GM06990 (cell line): ENCODE results near the gene SLC12A8.

Experiments
- DNase-seq: peaks from one replicate; pipeline ENCODE4 v3.0.0-alpha.2; 2011; ENCODE audit not compliant: insufficient read length; ENCODE audit errors: extremely low read depth
- H3K27me3 ChIP-seq: replicated peaks from 2 replicates; pipeline ENCODE4 v1.6.0; 2011; ENCODE audit warnings: low read length; ENCODE audit not compliant: control insufficient read depth, insufficient read depth
- H3K36me3 ChIP-seq: 2 replicates; pipeline ENCODE4 v1.5.1; 2011; ENCODE audit warnings: low read length; ENCODE audit not compliant: control insufficient read depth, insufficient read depth
- H3K4me3 ChIP-seq: replicated peaks from 2 replicates; pipeline ENCODE4 v1.5.1; 2011; ENCODE audit warnings: low read depth, mild to moderate bottlenecking, control low read depth, low read length
- TF ChIP-seq, protein P1 (sequence below): IDR thresholded peaks from 2 replicates; pipeline ENCODE4 v1.5.1; 2011; ENCODE audit warnings: low read length, control low read depth, mild to moderate bottlenecking, inconsistent platforms; ENCODE audit not compliant: insufficient read depth, poor library complexity, severe bottlenecking

The SLC12A8 gene

GRCh38 chr3:125165189-125165947 is 47.2 kb downstream of the SLC12A8 start:
- H3K27me3 ChIP-seq = no peaks in the 10 kb centered on the region
- H3K36me3 ChIP-seq = no peaks in the 10 kb centered on the region
- no peak for DNase-seq
- no peak overlapping the region for H3K4me3 ChIP-seq
- TF ChIP-seq, protein P1, sequence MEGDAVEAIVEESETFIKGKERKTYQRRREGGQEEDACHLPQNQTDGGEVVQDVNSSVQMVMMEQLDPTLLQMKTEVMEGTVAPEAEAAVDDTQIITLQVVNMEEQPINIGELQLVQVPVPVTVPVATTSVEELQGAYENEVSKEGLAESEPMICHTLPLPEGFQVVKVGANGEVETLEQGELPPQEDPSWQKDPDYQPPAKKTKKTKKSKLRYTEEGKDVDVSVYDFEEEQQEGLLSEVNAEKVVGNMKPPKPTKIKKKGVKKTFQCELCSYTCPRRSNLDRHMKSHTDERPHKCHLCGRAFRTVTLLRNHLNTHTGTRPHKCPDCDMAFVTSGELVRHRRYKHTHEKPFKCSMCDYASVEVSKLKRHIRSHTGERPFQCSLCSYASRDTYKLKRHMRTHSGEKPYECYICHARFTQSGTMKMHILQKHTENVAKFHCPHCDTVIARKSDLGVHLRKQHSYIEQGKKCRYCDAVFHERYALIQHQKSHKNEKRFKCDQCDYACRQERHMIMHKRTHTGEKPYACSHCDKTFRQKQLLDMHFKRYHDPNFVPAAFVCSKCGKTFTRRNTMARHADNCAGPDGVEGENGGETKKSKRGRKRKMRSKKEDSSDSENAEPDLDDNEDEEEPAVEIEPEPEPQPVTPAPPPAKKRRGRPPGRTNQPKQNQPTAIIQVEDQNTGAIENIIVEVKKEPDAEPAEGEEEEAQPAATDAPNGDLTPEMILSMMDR = peak; percentile 57

GRCh38 chr3:125163739-125164601 is 48.6 kb downstream of the SLC12A8 start:
- Histone ChIP-seq H3K36me3 (no peaks in the 10 kb centered on the region), H3K27me3 (no peaks in the 10 kb centered on the region), H3K4me3 (no peak overlapping the region)
- TF ChIP-seq, protein P1 = peak; percentile 28
- no peak for DNase-seq

DNA sequence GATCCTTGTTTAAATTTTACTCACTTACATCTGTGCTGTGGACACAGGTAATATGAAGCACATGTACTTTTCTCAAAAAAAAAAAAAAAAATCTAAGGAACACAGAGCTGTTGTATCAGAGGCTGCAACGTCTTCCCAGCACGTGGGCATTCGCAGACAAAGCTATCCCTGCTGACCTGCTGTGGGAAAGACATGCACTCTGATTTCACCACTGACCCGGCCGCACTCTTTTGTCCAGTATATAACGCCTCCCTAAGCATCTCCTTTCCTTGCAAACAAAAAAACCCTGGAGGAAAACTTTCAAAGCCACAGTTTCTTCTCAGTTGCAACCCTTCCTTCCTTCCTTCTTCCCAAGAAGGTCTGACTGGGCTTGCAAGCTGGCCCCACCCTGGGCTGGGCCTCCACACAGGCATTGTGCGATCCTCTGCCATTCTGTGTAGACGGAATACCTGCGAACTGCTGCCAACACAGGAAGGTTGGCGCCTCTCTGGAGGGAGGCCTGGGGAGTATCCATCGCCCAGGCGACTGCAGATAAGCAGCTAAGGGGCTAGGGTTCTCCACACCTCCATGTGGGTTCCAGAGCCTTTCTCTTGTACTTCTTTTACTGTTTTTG is 50.8 kb downstream of the SLC12A8 start:
- no peak for DNase-seq

GRCh38 chr3:125160606-125161371 is 51.8 kb downstream of the SLC12A8 start:
- H3K4me3 ChIP-seq = no peak overlapping the region
- no peak for DNase-seq
- TF ChIP-seq, protein P1 = no peak
- H3K36me3 ChIP-seq = no peaks in the 10 kb centered on the region
- H3K27me3 ChIP-seq = no peaks in the 10 kb centered on the region

More for the DNA sequence above, 50.8 kb downstream of the SLC12A8 start:
- Histone ChIP-seq H3K27me3 (no peaks in the 10 kb centered on the region), H3K36me3 (no peaks in the 10 kb centered on the region), H3K4me3 (no peak overlapping the region)
- TF ChIP-seq, protein P1 = no peak

DNA sequence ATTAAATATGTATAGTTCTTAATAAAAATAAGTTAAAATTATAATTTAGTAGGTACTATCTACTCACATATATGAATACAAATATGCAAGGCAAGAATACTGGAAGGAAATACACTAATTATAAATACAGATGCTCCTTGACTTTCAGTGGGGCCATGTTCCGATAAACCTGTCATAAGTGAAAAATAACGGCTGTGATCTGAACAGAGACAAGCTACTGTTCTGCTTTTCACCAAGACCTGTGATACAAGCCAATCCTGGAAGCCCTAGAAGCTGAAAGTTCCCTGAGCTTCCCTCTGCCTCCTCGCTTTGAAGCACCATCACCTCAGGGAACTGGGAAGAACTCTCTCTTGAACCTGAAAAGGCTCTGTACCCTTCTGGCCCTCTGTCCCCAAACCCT is 55.4 kb downstream of the SLC12A8 start:
- H3K27me3 ChIP-seq = no peaks in the 10 kb centered on the region
- DNase-seq = no peak
- TF ChIP-seq, protein P1 = no peak
- H3K36me3 ChIP-seq = no peaks in the 10 kb centered on the region
- H3K4me3 ChIP-seq = no peak overlapping the region
